K562 (cell line): ENCODE results near the gene KIF9. TPM values are rescaled to one million over a fixed set of nuclear protein-coding genes. Genes with fewer than 3 reads are reported as not detected.

Experiments
- CBX3 ChIP-seq, 2 experiments: IDR thresholded peaks; 1 replicate in 1 of 2; 2 replicates in 1 of 2; pipeline ENCODE4 v1.6.1; 2012; ENCODE audit warnings: inconsistent platforms in 2 of 2, low read length in 2 of 2, borderline replicate concordance in 1 of 2, control low read depth in 1 of 2
- CGGBP1 ChIP-seq: fragments of 250-450 bp; sonication (Bioruptor Pico); IDR thresholded peaks from 2 replicates; pipeline ENCODE4 v1.9.0; 2021; ENCODE audit warnings: mild to moderate bottlenecking
- CTCFL ChIP-seq: IDR thresholded peaks from 2 replicates; pipeline ENCODE4 v1.6.1; 2011; ENCODE audit warnings: borderline replicate concordance, low read depth, mild to moderate bottlenecking, moderate library complexity, low read length; ENCODE audit not compliant: insufficient read depth, poor library complexity, severe bottlenecking
- E2F4 ChIP-seq: sonication (generic); formaldehyde crosslinking; IDR thresholded peaks from 2 replicates; pipeline ENCODE4 v1.8.0; 2022; ENCODE audit warnings: mild to moderate bottlenecking, low read depth, missing genetic modification reagents
- EHMT2 ChIP-seq: fragments of 450-650 bp; IDR thresholded peaks from 2 replicates; pipeline ENCODE4 v1.6.1; 2018; ENCODE audit warnings: antibody characterized with exemption
- FOXK2 ChIP-seq, 2 experiments: fragments of 450-650 bp; IDR thresholded peaks in 1 of 2; conservative IDR thresholded peaks in 1 of 2; 2 replicates each; pipeline ENCODE4 v1.6.1; 2016; ENCODE audit warnings: low read depth in 2 of 2, mild to moderate bottlenecking in 1 of 2
- MEF2D ChIP-seq: conservative IDR thresholded peaks from 2 replicates; pipeline ENCODE4 v1.6.1; 2016; ENCODE audit warnings: low read depth, missing genetic modification characterization, missing compliant biosample characterization
- MIER1 ChIP-seq: fragments of 450-650 bp; IDR thresholded peaks from 2 replicates; pipeline ENCODE4 v1.6.1; 2016; ENCODE audit warnings: antibody characterized with exemption, mild to moderate bottlenecking, low read depth
- MLX ChIP-seq, 2 experiments: fragments of 450-650 bp in 1 of 2; sonication (generic) in 1 of 2; formaldehyde crosslinking; conservative IDR thresholded peaks; 2 replicates each; pipeline versions ENCODE4 v1.4.0 to v1.8.1; 2020 to 2022; ENCODE audit warnings: mild to moderate bottlenecking in 1 of 2, missing genetic modification reagents in 1 of 2
- NFE2 ChIP-seq: IDR thresholded peaks from 2 replicates; pipeline ENCODE4 v1.6.1; 2014; ENCODE audit warnings: antibody characterized with exemption, low read depth
- NFE2L1 ChIP-seq: fragments of 450-650 bp; IDR thresholded peaks from 2 replicates; pipeline ENCODE4 v1.6.1; 2016; ENCODE audit warnings: missing genetic modification characterization, low read depth, mild to moderate bottlenecking, missing compliant biosample characterization, moderate library complexity, borderline replicate concordance
- NUFIP1 ChIP-seq: fragments of 450-650 bp; IDR thresholded peaks from 2 replicates; pipeline ENCODE4 v1.6.1; 2018; ENCODE audit not compliant: partially characterized antibody
- PML ChIP-seq: IDR thresholded peaks from 2 replicates; pipeline ENCODE4 v1.6.1; 2012; ENCODE audit warnings: low read length, inconsistent platforms
- RBM14 ChIP-seq: fragments of 200-400 bp; formaldehyde crosslinking; IDR thresholded peaks from 2 replicates; pipeline ENCODE4 v1.6.1; 2018; ENCODE audit warnings: low read depth, mild to moderate bottlenecking, low read length, moderate library complexity, borderline replicate concordance; ENCODE audit not compliant: insufficient read depth
- SMARCA4 ChIP-seq: fragments of 450-650 bp; IDR thresholded peaks from 2 replicates; pipeline ENCODE4 v1.6.1; 2016
- TCF7 ChIP-seq: sonication (generic); IDR thresholded peaks from 2 replicates; pipeline ENCODE4 v1.6.1; 2016; ENCODE audit warnings: antibody characterized with exemption, borderline replicate concordance
- THRB ChIP-seq: fragments of 450-650 bp; formaldehyde crosslinking; conservative IDR thresholded peaks from 2 replicates; pipeline ENCODE4 v1.4.0; 2022; ENCODE audit warnings: mild to moderate bottlenecking, missing genetic modification characterization
- ZNF212 ChIP-seq: fragments of 450-650 bp; formaldehyde crosslinking; IDR thresholded peaks from 2 replicates; pipeline ENCODE4 v1.4.0; 2020; ENCODE audit warnings: mild to moderate bottlenecking
- ZNF3 ChIP-seq: fragments of 250-450 bp; sonication (Bioruptor Pico); IDR thresholded peaks from 2 replicates; pipeline ENCODE4 v1.5.0; 2021; ENCODE audit warnings: mild to moderate bottlenecking, moderate library complexity
- ZNF324 ChIP-seq: fragments of 250-450 bp; sonication (Bioruptor Pico); IDR thresholded peaks from 2 replicates; pipeline ENCODE4 v1.4.0; 2020; ENCODE audit warnings: mild to moderate bottlenecking
- ZNF583 ChIP-seq: fragments of 250-450 bp; sonication (Bioruptor Pico); IDR thresholded peaks from 2 replicates; pipeline ENCODE4 v1.4.0; 2020
- ZNF830 ChIP-seq: fragments of 250-450 bp; sonication (Bioruptor Pico); IDR thresholded peaks from 2 replicates; pipeline ENCODE4 v1.5.0; 2021; ENCODE audit warnings: mild to moderate bottlenecking
- polyA plus RNA-seq, 8 experiments: library from polyadenylated mRNA; depleted of rRNA in 4 of 8; stranded (reverse) in 5 of 8; unstranded in 3 of 8; fragments of >200 nt; fragmentation: Nextera tagmentation in 2 of 8; fragmentation: Illumina TruSeq in 1 of 8; extraction: Ambion mirVana in 2 of 8; extraction: Trizol in 1 of 8; gene quantifications; 2 replicates each; pipeline versions ENCODE4 v1.2.1 to v1.2.3, GENCODE V29; 2011 to 2014; ENCODE audit warnings: inconsistent platforms in 1 of 8, missing spikeins in 1 of 8
- total RNA-seq, 7 experiments: library from RNA; depleted of rRNA in 6 of 7; stranded (reverse); fragments of >200 nt in 6 of 7; fragmentation: Illumina TruSeq in 2 of 7; extraction: Trizol in 2 of 7; gene quantifications; 2 replicates each; pipeline versions ENCODE4 v1.2.1 to v1.2.3, GENCODE V29; 2011 to 2021; ENCODE audit warnings: low replicate concordance in 1 of 7

KIF9 gene
- total and polyA plus RNA-seq, 9 of the 15 experiments (the other 6 are each of a cell fraction or from before 2014, with no cell fraction given): 16.9 to 56.9 (median 25.0) TPM

- no peak for TF ChIP-seq ZNF583 (CRISPR knock-in tag)
- no peak for TF ChIP-seq FOXK2 (conservative IDR thresholded peaks at IDR 0.05 in 1 of 2, IDR thresholded peaks at IDR 0.05 in 1 of 2; ENCODE audit: low read depth in 2 of 2)
- TF ChIP-seq MIER1: no peak
- no peak for TF ChIP-seq MLX (CRISPR knock-in tag; conservative IDR thresholded peaks at IDR 0.05)
- no peak for TF ChIP-seq NUFIP1
- TF ChIP-seq RBM14: no peak
- no peak for TF ChIP-seq ZNF830 (CRISPR knock-in tag)
- no peak for TF ChIP-seq CBX3 (IDR thresholded peaks at IDR 0.05; ENCODE audit: borderline replicate concordance in 1 of 2, low read length in 2 of 2)
- no peak for TF ChIP-seq NFE2
- TF ChIP-seq MEF2D (tag): no peak
- no peak for TF ChIP-seq PML
- no peak for TF ChIP-seq EHMT2
- TF ChIP-seq CGGBP1: no peak
- TF ChIP-seq CTCFL: no peak
- TF ChIP-seq NFE2L1 (tag): no peak
- no peak for TF ChIP-seq ZNF3 (CRISPR knock-in tag)
- no peak for TF ChIP-seq TCF7
- TF ChIP-seq THRB (CRISPR knock-in tag): 0 out of 2 replicates have a peak, but pooled peaks have one; percentile 61
- TF ChIP-seq ZNF212 (CRISPR knock-in tag): no peak
- TF ChIP-seq ZNF324 (CRISPR knock-in tag): no peak
- no peak for TF ChIP-seq E2F4 (CRISPR knock-in tag)
- peak; percentile 32; the same call in 1 of the 2 replicates for TF ChIP-seq SMARCA4
Observed at GRCh38 chr3:47299381-47300318, 17.1 kb upstream of the KIF9 start (continued).
